ENCODE data around the gene DDA1. TPM values are rescaled to one million over a fixed set of nuclear protein-coding genes. Genes with fewer than 3 reads are reported as not detected.

DDA1 gene
- total and polyA plus RNA-seq, 2 of the 13 experiments (the other 11 are each of a cell fraction or from before 2014, with no cell fraction given): 24.5 to 26.0 TPM

- TF ChIP-seq SNAPC5 (CRISPR knock-in tag; IDR thresholded peaks at IDR 0.05; ENCODE audit: borderline replicate concordance) (no peak), SUZ12 (IDR thresholded peaks at IDR 0.05; ENCODE audit: low read depth, low read length) (no peak), ELF3 (CRISPR knock-in tag; IDR thresholded peaks at IDR 0.05) (peak; percentile 45; the same call in 1 of the 2 replicates), CAMTA2 (CRISPR knock-in tag; IDR thresholded peaks at IDR 0.05; ENCODE audit: borderline replicate concordance) (no peak), TBX3 (IDR thresholded peaks at IDR 0.05; ENCODE audit: borderline replicate concordance) (no peak), SMC3 (IDR thresholded peaks at IDR 0.05; ENCODE audit: low read length) (peak; percentile 43; the same call in 1 of the 2 replicates), SMAD1 (CRISPR knock-in tag; IDR thresholded peaks at IDR 0.05; ENCODE audit: borderline replicate concordance, low read depth) (no peak), ZNF670 (CRISPR knock-in tag; IDR thresholded peaks at IDR 0.05; ENCODE audit: borderline replicate concordance) (no peak), TBX2 (CRISPR knock-in tag; IDR thresholded peaks at IDR 0.05; ENCODE audit: borderline replicate concordance) (no peak), ZNF816 (CRISPR knock-in tag; IDR thresholded peaks at IDR 0.05; ENCODE audit: borderline replicate concordance) (no peak), U2AF1 (optimal IDR thresholded peaks at IDR 0.05; ENCODE audit: low read depth, low read length) (no peak), SRY (CRISPR knock-in tag; IDR thresholded peaks at IDR 0.05) (no peak), ZNF121 (CRISPR knock-in tag; IDR thresholded peaks at IDR 0.05) (peak; percentile 96), NR1H2 (CRISPR knock-in tag; IDR thresholded peaks at IDR 0.05; ENCODE audit: borderline replicate concordance, low read depth) (no peak), ATF2 (CRISPR knock-in tag; IDR thresholded peaks at IDR 0.05) (0 out of 2 replicates have a peak, but pooled peaks have one; percentile 34), PHB2 (IDR thresholded peaks at IDR 0.05; ENCODE audit: partially characterized antibody) (no peak), ZUFSP (CRISPR knock-in tag; IDR thresholded peaks at IDR 0.05; ENCODE audit: borderline replicate concordance) (no peak), ZKSCAN1 (IDR thresholded peaks at IDR 0.05; ENCODE audit: low read length) (no peak), ZBTB7B (CRISPR knock-in tag; IDR thresholded peaks at IDR 0.05) (0 out of 2 replicates have a peak, but pooled peaks have one; percentile 22), IRX3 (CRISPR knock-in tag; IDR thresholded peaks at IDR 0.05; ENCODE audit: borderline replicate concordance, low read depth) (no peak), ZNF207 (IDR thresholded peaks at IDR 0.05; ENCODE audit: borderline replicate concordance) (no peak), KLF9 (CRISPR knock-in tag; IDR thresholded peaks at IDR 0.05; ENCODE audit: low read depth) (no peak), EZH2 (conservative IDR thresholded peaks at IDR 0.05; ENCODE audit: low read depth, low read length) (no peak), ZSCAN22 (CRISPR knock-in tag; IDR thresholded peaks at IDR 0.05) (no peak), RAD21 (CRISPR knock-in tag; IDR thresholded peaks at IDR 0.05) (peak; percentile 81), ZXDC (CRISPR knock-in tag; IDR thresholded peaks at IDR 0.05) (no peak), ZSCAN31 (CRISPR knock-in tag; IDR thresholded peaks at IDR 0.05; ENCODE audit: low read depth) (no peak)
Measured at GRCh38 chr19:17346109-17346671, 36.8 kb downstream of the DDA1 start (continued).
